Fibroblast of lung (primary cell): ENCODE measurements around the gene CLCA4.

Experiments
- EZH2 ChIP-seq: IDR thresholded peaks from 2 replicates; pipeline ENCODE4 v1.5.1; 2012; ENCODE audit warnings: low read length, control low read depth, mild to moderate bottlenecking; ENCODE audit errors: missing control alignments
- TF ChIP-seq, protein P1 (sequence below), 2 donors: IDR thresholded peaks in 1 of 2; conservative IDR thresholded peaks in 1 of 2; 1 replicate in 1 of 2; 2 replicates in 1 of 2; pipeline ENCODE4 v1.5.1; 2011 to 2012; ENCODE audit warnings: low read length in 2 of 2, control low read depth in 1 of 2, inconsistent platforms in 1 of 2, low read depth in 1 of 2, mild to moderate bottlenecking in 1 of 2

DNA sequence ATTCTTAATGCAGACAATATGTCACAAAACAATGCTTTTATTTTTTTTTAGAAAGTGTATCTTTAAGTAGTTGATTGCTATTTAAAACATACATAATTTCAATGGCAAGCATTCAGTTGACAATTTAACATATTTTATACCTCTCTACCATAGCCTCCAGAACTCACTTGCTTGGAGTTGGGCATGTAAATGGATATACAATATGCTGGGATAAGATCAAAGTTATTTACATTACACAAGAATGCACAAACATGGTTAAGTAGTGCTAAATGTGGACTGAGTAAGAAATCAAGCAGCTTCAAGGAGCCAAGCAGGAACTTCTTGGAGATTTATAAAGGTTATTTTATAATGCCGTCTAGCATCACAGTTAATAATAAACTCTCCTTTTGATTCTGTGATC, 17.0 kb downstream of the CLCA4 start:
- TF ChIP-seq EZH2: no peak
- TF ChIP-seq, protein P1, sequence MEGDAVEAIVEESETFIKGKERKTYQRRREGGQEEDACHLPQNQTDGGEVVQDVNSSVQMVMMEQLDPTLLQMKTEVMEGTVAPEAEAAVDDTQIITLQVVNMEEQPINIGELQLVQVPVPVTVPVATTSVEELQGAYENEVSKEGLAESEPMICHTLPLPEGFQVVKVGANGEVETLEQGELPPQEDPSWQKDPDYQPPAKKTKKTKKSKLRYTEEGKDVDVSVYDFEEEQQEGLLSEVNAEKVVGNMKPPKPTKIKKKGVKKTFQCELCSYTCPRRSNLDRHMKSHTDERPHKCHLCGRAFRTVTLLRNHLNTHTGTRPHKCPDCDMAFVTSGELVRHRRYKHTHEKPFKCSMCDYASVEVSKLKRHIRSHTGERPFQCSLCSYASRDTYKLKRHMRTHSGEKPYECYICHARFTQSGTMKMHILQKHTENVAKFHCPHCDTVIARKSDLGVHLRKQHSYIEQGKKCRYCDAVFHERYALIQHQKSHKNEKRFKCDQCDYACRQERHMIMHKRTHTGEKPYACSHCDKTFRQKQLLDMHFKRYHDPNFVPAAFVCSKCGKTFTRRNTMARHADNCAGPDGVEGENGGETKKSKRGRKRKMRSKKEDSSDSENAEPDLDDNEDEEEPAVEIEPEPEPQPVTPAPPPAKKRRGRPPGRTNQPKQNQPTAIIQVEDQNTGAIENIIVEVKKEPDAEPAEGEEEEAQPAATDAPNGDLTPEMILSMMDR (conservative IDR thresholded peaks at IDR 0.05 in 1 of 2, IDR thresholded peaks at IDR 0.05 in 1 of 2; ENCODE audit: low read depth in 1 of 2, low read length in 2 of 2): no peak
